Endothelial cell of umbilical vein (primary cell): ENCODE measurements around the gene USF2. TPM values are rescaled to one million over a fixed set of nuclear protein-coding genes. Genes with fewer than 3 reads are reported as not detected.

Experiments
- Bru-seq: library from RNA; stranded (reverse); fragments of 400-500 nt; gene quantifications from one replicate; lab custom pipeline; 2021; lab: Mats Ljungman, UMichigan
- BruChase-seq, 2 experiments: library from RNA; stranded (reverse); fragments of 400-500 nt; gene quantifications; one replicate each; lab custom pipeline; 2021; lab: Mats Ljungman, UMichigan
- BruUV-seq: library from RNA; stranded (reverse); fragments of 400-500 nt; replicated peaks from 2 replicates; lab custom pipeline; 2021; lab: Mats Ljungman, UMichigan
- CTCF ChIA-PET: fragments of 300-600, 350-600 bp; sonication (Branson Sonifier 250); formaldehyde crosslinking; loops from one replicate; lab custom pipeline; 2021; ENCODE audit warnings: antibody characterized with exemption, inconsistent platforms; lab: Charles Lee
- POLR2A ChIA-PET: fragments of 300-600, 350-600 bp; sonication (Branson Sonifier 250); formaldehyde crosslinking; loops from one replicate; lab custom pipeline; 2021; ENCODE audit warnings: antibody characterized with exemption, inconsistent platforms; lab: Charles Lee
- DNase-seq: peaks from one replicate; pipeline ENCODE4 v3.0.0-alpha.2; 2011; ENCODE audit warnings: low read depth, low spot score
- FAIRE-seq: peaks from 2 replicates; lab custom pipeline; 2011; peaks lifted over from hg19 to GRCh38; lab: Jason Lieb, UNC
- H2AFZ ChIP-seq: 2 replicates; pipeline ENCODE4 v1.6.0; 2012; ENCODE audit warnings: low read depth, low read length, control low read depth, inconsistent platforms
- H3K27ac ChIP-seq: 2 replicates; pipeline ENCODE4 v1.5.1; 2011; ENCODE audit warnings: low read depth, mild to moderate bottlenecking, control low read depth, low read length, moderate library complexity; ENCODE audit not compliant: insufficient read depth
- H3K27me3 ChIP-seq, 2 experiments: 2 replicates each; pipeline versions ENCODE4 v1.6.0 to v1.6.1; 2011; ENCODE audit warnings: low read length in 2 of 2, mixed read lengths in 1 of 2; ENCODE audit not compliant: control insufficient read depth in 2 of 2, insufficient read depth in 2 of 2
- H3K36me3 ChIP-seq, 2 experiments: 2 replicates in 1 of 2; 3 replicates in 1 of 2; pipeline ENCODE4 v1.5.1; 2011; ENCODE audit warnings: low read length in 2 of 2, mild to moderate bottlenecking in 1 of 2, moderate library complexity in 1 of 2; ENCODE audit not compliant: control insufficient read depth in 2 of 2, insufficient read depth in 2 of 2; ENCODE audit errors: extremely low read depth in 1 of 2
- H3K4me1 ChIP-seq: 3 replicates; pipeline ENCODE4 v1.5.1; 2011; ENCODE audit warnings: mild to moderate bottlenecking, low read length; ENCODE audit not compliant: control insufficient read depth, insufficient read depth; ENCODE audit errors: extremely low read depth
- H3K4me2 ChIP-seq: 2 replicates; pipeline ENCODE4 v1.6.1; 2011; ENCODE audit warnings: low read length, control low read depth, mixed read lengths; ENCODE audit not compliant: insufficient read depth
- H3K4me3 ChIP-seq, 3 experiments: fragments of 200-600 bp in 1 of 3; sonication (generic), shearing (Covaris generic) in 1 of 3; replicated peaks in 1 of 3; 2 replicates each; pipeline ENCODE4 v1.5.1; 2011 to 2016; ENCODE audit warnings: control low read depth in 3 of 3, low read length in 3 of 3, mild to moderate bottlenecking in 2 of 3, inconsistent platforms in 1 of 3, low read depth in 1 of 3, moderate library complexity in 1 of 3; ENCODE audit not compliant: insufficient read depth in 1 of 3
- H3K79me2 ChIP-seq: 2 replicates; pipeline ENCODE4 v1.6.0; 2012; ENCODE audit warnings: low read length, inconsistent platforms; ENCODE audit not compliant: control insufficient read depth, insufficient read depth
- H3K9ac ChIP-seq: replicated peaks from 2 replicates; pipeline ENCODE3; 2011; ENCODE audit warnings: low read length, control low read depth; ENCODE audit not compliant: insufficient read depth; ENCODE audit errors: extremely low read depth
- H3K9me1 ChIP-seq: replicated peaks from 3 replicates; pipeline ENCODE4 v1.6.0; 2011; ENCODE audit warnings: mild to moderate bottlenecking, low read length; ENCODE audit not compliant: control insufficient read depth, insufficient read depth; ENCODE audit errors: extremely low read depth
- H3K9me3 ChIP-seq: replicated peaks from 2 replicates; pipeline ENCODE4 v1.5.1; 2012; ENCODE audit warnings: low read length, inconsistent platforms; ENCODE audit not compliant: control insufficient read depth, insufficient read depth
- H4K20me1 ChIP-seq: replicated peaks from 2 replicates; pipeline ENCODE3; 2011; ENCODE audit warnings: mild to moderate bottlenecking, low read length; ENCODE audit not compliant: control insufficient read depth, insufficient read depth; ENCODE audit errors: extremely low read depth
- CTCF ChIP-seq, 2 donors: IDR thresholded peaks; 1 replicate in 1 of 2; 2 replicates in 1 of 2; pipeline ENCODE4 v1.5.1; 2011; ENCODE audit warnings: low read length in 2 of 2, mild to moderate bottlenecking in 2 of 2, moderate library complexity in 2 of 2, control low read depth in 1 of 2, inconsistent platforms in 1 of 2, low read depth in 1 of 2; ENCODE audit not compliant: insufficient read depth in 1 of 2; ENCODE audit errors: extremely low read depth in 1 of 2
- JUN ChIP-seq: IDR thresholded peaks from 2 replicates; pipeline ENCODE4 v1.6.1; 2011; ENCODE audit warnings: borderline replicate concordance, low read depth; ENCODE audit not compliant: insufficient read length, insufficient read depth
- MYC ChIP-seq: IDR thresholded peaks from one replicate; pipeline ENCODE4 v1.6.1; 2011; ENCODE audit warnings: mild to moderate bottlenecking, low read depth, low read length
- POLR2AphosphoS5 ChIP-seq: IDR thresholded peaks from 2 replicates; pipeline ENCODE4 v1.6.1; 2012; ENCODE audit warnings: low read depth, mild to moderate bottlenecking, control low read depth, low read length, moderate library complexity; ENCODE audit not compliant: insufficient read depth
- dilution Hi-C: fragments of 300-500 bp; cut with MboI; formaldehyde crosslinking; loops from one replicate; pipeline ENCODE4 v1.15.0; 2019; ENCODE audit warnings: low sequenced_read_pairs; ENCODE audit not compliant: extremely low pct_ligation_motif_present
- intact Hi-C: fragments of 100-400 bp; cut with micrococcal nuclease; formaldehyde crosslinking; loops from one replicate; pipeline ENCODE4 v1.10.0; 2022
- long read RNA-seq: library from polyadenylated mRNA; stranded (forward); transcript quantifications from one replicate; pipeline ENCODE4 v2.0.0, GENCODE V29; 2021
- polyA minus RNA-seq, 3 experiments: library from RNA; depleted of rRNA, polyadenylated mRNA; stranded (reverse); fragments of >200 nt; gene quantifications; 1 replicate in 1 of 3; 2 replicates in 2 of 3; pipeline ENCODE4 v1.2.3, GENCODE V29; 2011
- polyA plus RNA-seq, 4 experiments: library from polyadenylated mRNA; depleted of rRNA in 3 of 4; stranded (reverse) in 3 of 4; unstranded in 1 of 4; fragments of >200 nt; gene quantifications; 2 replicates each; pipeline versions ENCODE4 v1.2.1 to v1.2.3, GENCODE V29; 2011 to 2012; ENCODE audit warnings: missing spikeins in 1 of 4
- total RNA-seq: library from RNA; stranded (reverse); gene quantifications from 2 replicates; pipeline ENCODE4 v1.2.3, GENCODE V29; 2021

Gene USF2
- total RNA-seq (76.8 and 85.8 TPM in 2 replicates), polyA plus RNA-seq (75.0 and 80.5 TPM in 2 replicates), polyA minus RNA-seq (39.8 and 71.2 TPM in 2 replicates), Bru-seq, nascent RNA (percentile 62 among the genes with signal in this experiment), BruChase-seq, experiment 1, labeled RNA remaining after a 6-hour chase (percentile 85 among the genes with signal in this experiment), BruChase-seq, experiment 2, labeled RNA remaining after a 2-hour chase (percentile 80 among the genes with signal in this experiment)
- 53.8 and 74.8 TPM in 2 replicates for polyA plus RNA-seq (2011; cell fraction: cytosol; rRNA removed)
- polyA plus RNA-seq (2011; cell fraction: nucleus; rRNA removed): 115 and 123 TPM in 2 replicates
- 61.5 and 72.4 TPM in 2 replicates for polyA plus RNA-seq (2012)
- 63.2 TPM for polyA minus RNA-seq (2011; cell fraction: cytosol; rRNA and poly(A)+ RNA removed)
- polyA minus RNA-seq (2011; cell fraction: nucleus; rRNA and poly(A)+ RNA removed): 24.9 and 34.6 TPM in 2 replicates
- long read RNA-seq, transcript USF2-201 (10 exons, 1,634 nt): major isoform, 6 of 27 reads
- long read RNA-seq, partial matches to known transcripts: 19 of 27 reads
- long read RNA-seq, other reads (novel, unspliced or antisense): 2 of 27 reads

GRCh38 chr19:35268536-35269437 is at the start of gene USF2:
Gene USF2 (plus strand): TSS chr19:35268962. CDS start chr19:35269102, 140 bp downstream.
- intact Hi-C loops: loop anchor here (1.0 to 10.0 kb wide), 5 partner anchors 56 to 234 kb away; partner anchors contain the start of gene SCN1B

More at GRCh38 chr19:35268536-35269437, at the start of gene USF2:
- H3K79me2 ChIP-seq: peaks cover 3% of the 10 kb centered on the region
- peak within 1 kb of the TSS; percentile 42 for H3K4me2 ChIP-seq
- peak within 1 kb of the TSS; percentile 80 for H2AFZ ChIP-seq
- no peaks in the 10 kb centered on the region for H3K9me3 ChIP-seq
- BruUV-seq: no TSS peak
- H3K4me3 ChIP-seq: peak within 1 kb of the TSS; percentile 53 to 97 (median 88)
- peak within 1 kb of the TSS; percentile 81 for H3K27ac ChIP-seq
- FAIRE-seq (no peak), DNase-seq (peak; percentile 25)
- no peaks in the 10 kb centered on the region for H4K20me1 ChIP-seq
- peaks cover 4% of the 10 kb centered on the region for H3K4me1 ChIP-seq
- POLR2A ChIA-PET: no interaction called here
- CTCF ChIA-PET: interaction anchor here (0.9 to 2.5 kb wide), 11 partner anchors 10 to 226 kb away, joined by 3 to 21 read pairs (median 5); no protein-coding TSS in a partner anchor
- peak within 1 kb of the TSS; percentile 90 for H3K9ac ChIP-seq
- peaks cover 2 to 23% of the 10 kb centered on the region in 2 experiments for H3K36me3 ChIP-seq
- no peaks in the 10 kb centered on the region for H3K27me3 ChIP-seq
- H3K9me1 ChIP-seq: no peaks in the 10 kb centered on the region
- dilution Hi-C loops: no loop called here
- TF ChIP-seq MYC (no peak), POLR2AphosphoS5 (no peak), JUN (no peak), CTCF (IDR thresholded peaks at IDR 0.05; ENCODE audit: extremely low read depth in 1 of 2, insufficient read depth in 1 of 2, low read depth in 1 of 2, low read length in 2 of 2) (no peak)
